ENCODE results near the gene WDR47.

DNA sequence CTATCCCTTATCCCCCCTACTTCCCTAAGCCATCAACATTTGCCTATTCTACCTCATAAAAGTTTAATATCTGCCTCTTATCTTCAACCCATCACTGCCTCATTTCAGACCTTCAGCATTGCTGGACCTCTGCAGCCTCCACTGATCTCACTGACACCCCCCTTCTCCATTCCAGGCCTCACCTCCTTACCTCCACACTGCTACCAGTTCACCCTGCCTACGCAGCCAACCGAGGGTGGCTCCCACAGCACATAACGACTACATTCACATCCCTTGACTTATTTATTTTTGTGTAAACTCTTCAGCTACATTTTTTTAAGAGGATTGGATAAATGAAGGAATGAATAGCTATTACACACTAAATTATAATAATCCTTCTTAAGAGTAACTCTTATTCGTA, 92.9 kb downstream of the WDR47 start:
- TF ChIP-seq, protein P1, sequence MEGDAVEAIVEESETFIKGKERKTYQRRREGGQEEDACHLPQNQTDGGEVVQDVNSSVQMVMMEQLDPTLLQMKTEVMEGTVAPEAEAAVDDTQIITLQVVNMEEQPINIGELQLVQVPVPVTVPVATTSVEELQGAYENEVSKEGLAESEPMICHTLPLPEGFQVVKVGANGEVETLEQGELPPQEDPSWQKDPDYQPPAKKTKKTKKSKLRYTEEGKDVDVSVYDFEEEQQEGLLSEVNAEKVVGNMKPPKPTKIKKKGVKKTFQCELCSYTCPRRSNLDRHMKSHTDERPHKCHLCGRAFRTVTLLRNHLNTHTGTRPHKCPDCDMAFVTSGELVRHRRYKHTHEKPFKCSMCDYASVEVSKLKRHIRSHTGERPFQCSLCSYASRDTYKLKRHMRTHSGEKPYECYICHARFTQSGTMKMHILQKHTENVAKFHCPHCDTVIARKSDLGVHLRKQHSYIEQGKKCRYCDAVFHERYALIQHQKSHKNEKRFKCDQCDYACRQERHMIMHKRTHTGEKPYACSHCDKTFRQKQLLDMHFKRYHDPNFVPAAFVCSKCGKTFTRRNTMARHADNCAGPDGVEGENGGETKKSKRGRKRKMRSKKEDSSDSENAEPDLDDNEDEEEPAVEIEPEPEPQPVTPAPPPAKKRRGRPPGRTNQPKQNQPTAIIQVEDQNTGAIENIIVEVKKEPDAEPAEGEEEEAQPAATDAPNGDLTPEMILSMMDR (IDR thresholded peaks at IDR 0.05; ENCODE audit: low read length): no peak
- TF ChIP-seq EZH2 (optimal IDR thresholded peaks at IDR 0.05; ENCODE audit: low read depth, low read length): no peak
